AG04449 (cell line): Measurements from ENCODE around the gene ADAMTSL1.

Experiments
- CTCF ChIA-PET: fragments of 350-600 bp; formaldehyde crosslinking; extraction: SDS; loops from one replicate; lab custom pipeline; 2021; ENCODE audit warnings: antibody characterized with exemption; lab: Yijun Ruan, JAX
- POLR2A ChIA-PET: fragments of 400-600, 350-600 bp; formaldehyde crosslinking; extraction: SDS; loops from one replicate; lab custom pipeline; 2020; ENCODE audit warnings: antibody characterized with exemption, inconsistent platforms; lab: Yijun Ruan, JAX
- DNase-seq: peaks from one replicate; pipeline ENCODE4 v3.0.0-alpha.2; 2010; ENCODE audit warnings: low read depth, low spot score
- H3K4me3 ChIP-seq: 2 replicates; pipeline ENCODE4 v1.5.1; 2011; ENCODE audit warnings: low read depth, mild to moderate bottlenecking, control low read depth, low read length
- CTCF ChIP-seq: IDR thresholded peaks from one replicate; pipeline ENCODE4 v1.5.1; 2011; ENCODE audit warnings: mild to moderate bottlenecking, moderate library complexity, low read length, control low read depth, inconsistent platforms; ENCODE audit not compliant: insufficient read depth; ENCODE audit errors: missing control alignments

Gene ADAMTSL1

GRCh38 chr9:18548456-18548855 lies 74.5 kb downstream of the ADAMTSL1 start:
- DNase-seq, result no peak
- ChIA-PET POLR2A (interaction anchor here (0.7 kb wide), 1 partner anchor 277 kb away, joined by 3 read pairs; no protein-coding TSS in a partner anchor), CTCF (no interaction called here)
- no peak overlapping the region for H3K4me3 ChIP-seq
- TF ChIP-seq CTCF, result no peak

- no peak overlapping the region for H3K4me3 ChIP-seq
- DNase-seq, result no peak
- TF ChIP-seq CTCF, result no peak
- ChIA-PET POLR2A (no interaction called here), CTCF (no interaction called here)
Measured at GRCh38 chr9:18549772-18550171, 75.8 kb downstream of the ADAMTSL1 start.

GRCh38 chr9:18550286-18550685 lies 76.3 kb downstream of the ADAMTSL1 start:
- TF ChIP-seq CTCF, result no peak
- ChIA-PET CTCF (no interaction called here), POLR2A (no interaction called here)
- no peak overlapping the region for H3K4me3 ChIP-seq
- no peak for DNase-seq

- no peak for TF ChIP-seq CTCF
- no peak overlapping the region for H3K4me3 ChIP-seq
- CTCF ChIA-PET, result no interaction called here
- POLR2A ChIA-PET, result no interaction called here
- DNase-seq, result no peak
Measured at GRCh38 chr9:18554244-18554643, 80.3 kb downstream of the ADAMTSL1 start.

GRCh38 chr9:18555105-18555883 lies 81.3 kb downstream of the ADAMTSL1 start:
- DNase-seq, result no peak
- ChIA-PET CTCF (interaction anchor here (0.7 to 1.4 kb wide), 2 partner anchors 9 to 12 kb away, joined by 3 to 4 read pairs; no protein-coding TSS in a partner anchor), POLR2A (no interaction called here)
- H3K4me3 ChIP-seq, result no peak overlapping the region
- TF ChIP-seq CTCF, result no peak

- no peak for TF ChIP-seq CTCF
- ChIA-PET POLR2A (no interaction called here), CTCF (no interaction called here)
- DNase-seq, result no peak
- no peak overlapping the region for H3K4me3 ChIP-seq
Measured at GRCh38 chr9:18564018-18564880, 90.3 kb downstream of the ADAMTSL1 start.
